ENCODE measurements around the gene CCDC3.

GRCh38 chr10:12962556-12962955 lies 39.0 kb downstream of the CCDC3 start:
- TF ChIP-seq CTCF (IDR thresholded peaks at IDR 0.05; ENCODE audit: low read depth, low read length, poor library complexity, severe bottlenecking) = no peak
- no peak for TF ChIP-seq EZH2phosphoT487 (IDR thresholded peaks at IDR 0.05; ENCODE audit: borderline replicate concordance, low read length)

Measured in DOHH2 (cell line).